Pulmonary artery endothelial cell (primary cell): ENCODE measurements around the gene NEU4. TPM values are rescaled to one million over a fixed set of nuclear protein-coding genes. Genes with fewer than 3 reads are reported as not detected.
"Not testable (repeated sequence)": the region's sequence is repeated elsewhere in the genome, so short reads cannot be mapped to it uniquely, and the experiment has no call there.

Source experiments
- DNase-seq: peaks from one replicate; pipeline ENCODE4 v3.0.0-alpha.2; 2011; ENCODE audit warnings: low read depth, low spot score
- total RNA-seq: library from RNA; depleted of rRNA; stranded (reverse); fragments of >200 nt; gene quantifications from 2 replicates; pipeline ENCODE4 v1.2.3, GENCODE V29; 2014

The NEU4 gene
- total RNA-seq, 1 donor from 2014 or later = not detected

- DNase-seq = no peak
These were observed 10.1 kb upstream of the NEU4 start for GRCh38 chr2:241798631-241799521.

- DNase-seq = no peak
These were observed 9.3 kb upstream of the NEU4 start for GRCh38 chr2:241799522-241800197.

- not testable (repeated sequence) for DNase-seq
These were observed 8.6 kb upstream of the NEU4 start for GRCh38 chr2:241800198-241800903.

GRCh38 chr2:241801611-241802420 lies 7.2 kb upstream of the NEU4 start:
- DNase-seq = no peak

- no peak for DNase-seq
These were observed 6.3 kb upstream of the NEU4 start for GRCh38 chr2:241802421-241803318.

- no peak for DNase-seq
These were observed 5.3 kb upstream of the NEU4 start for GRCh38 chr2:241803387-241804325.

GRCh38 chr2:241804326-241805229 lies 4.4 kb upstream of the NEU4 start:
- no peak for DNase-seq

- DNase-seq = not testable (repeated sequence)
These were observed 2.8 kb upstream of the NEU4 start for GRCh38 chr2:241806217-241806616.

GRCh38 chr2:241808051-241808720 lies 807 bp upstream of the NEU4 start:
- DNase-seq = no peak

GRCh38 chr2:241809383-241810306 lies 652 bp downstream of the NEU4 start:
- DNase-seq = no peak

GRCh38 chr2:241810307-241811200 lies 1.6 kb downstream of the NEU4 start:
- DNase-seq = no peak

GRCh38 chr2:241811201-241811951 lies 2.4 kb downstream of the NEU4 start:
- no peak for DNase-seq

- no peak for DNase-seq
These were observed 3.1 kb downstream of the NEU4 start for GRCh38 chr2:241811952-241812729.
